AG04450 (cell line): Measurements from ENCODE around the gene HRNR. TPM values are rescaled to one million over a fixed set of nuclear protein-coding genes. Genes with fewer than 3 reads are reported as not detected.

Source experiments
- CTCF ChIA-PET: fragments of 300-600, 350-600 bp; formaldehyde crosslinking; extraction: SDS; loops from one replicate; lab custom pipeline; 2022; ENCODE audit warnings: antibody characterized with exemption, inconsistent platforms; lab: Charles Lee
- POLR2A ChIA-PET: fragments of 350-600 bp; formaldehyde crosslinking; extraction: SDS; loops from one replicate; lab custom pipeline; 2021; ENCODE audit warnings: antibody characterized with exemption, inconsistent platforms; lab: Yijun Ruan, JAX
- DNase-seq: peaks from one replicate; pipeline ENCODE4 v3.0.0-alpha.2; 2011; ENCODE audit warnings: low read depth, low spot score
- H3K27ac ChIP-seq: one replicate; pipeline ENCODE4 v1.5.1; 2012; ENCODE audit warnings: low read depth, low read length, control low read depth
- H3K27me3 ChIP-seq: one replicate; pipeline ENCODE4 v1.6.0; 2012; ENCODE audit warnings: low read length; ENCODE audit not compliant: control insufficient read depth, insufficient read depth
- H3K4me3 ChIP-seq: 2 replicates; pipeline ENCODE4 v1.5.1; 2011; ENCODE audit warnings: mild to moderate bottlenecking, low read depth, low read length, control low read depth
- H3K9me3 ChIP-seq: 2 replicates; pipeline ENCODE4 v1.5.1; 2012; ENCODE audit warnings: low read length; ENCODE audit not compliant: control insufficient read depth, insufficient read depth
- polyA plus RNA-seq: library from polyadenylated mRNA; depleted of rRNA; stranded (reverse); fragments of >200 nt; gene quantifications from 2 replicates; pipeline ENCODE4 v1.2.3, GENCODE V29; 2011
- TF ChIP-seq, protein P1 (sequence below): IDR thresholded peaks from 2 replicates; pipeline ENCODE4 v1.5.1; 2011; ENCODE audit warnings: low read depth, low read length, control low read depth, inconsistent platforms

The HRNR gene
- polyA plus RNA-seq, 1 experiment, result not detected

DNA sequence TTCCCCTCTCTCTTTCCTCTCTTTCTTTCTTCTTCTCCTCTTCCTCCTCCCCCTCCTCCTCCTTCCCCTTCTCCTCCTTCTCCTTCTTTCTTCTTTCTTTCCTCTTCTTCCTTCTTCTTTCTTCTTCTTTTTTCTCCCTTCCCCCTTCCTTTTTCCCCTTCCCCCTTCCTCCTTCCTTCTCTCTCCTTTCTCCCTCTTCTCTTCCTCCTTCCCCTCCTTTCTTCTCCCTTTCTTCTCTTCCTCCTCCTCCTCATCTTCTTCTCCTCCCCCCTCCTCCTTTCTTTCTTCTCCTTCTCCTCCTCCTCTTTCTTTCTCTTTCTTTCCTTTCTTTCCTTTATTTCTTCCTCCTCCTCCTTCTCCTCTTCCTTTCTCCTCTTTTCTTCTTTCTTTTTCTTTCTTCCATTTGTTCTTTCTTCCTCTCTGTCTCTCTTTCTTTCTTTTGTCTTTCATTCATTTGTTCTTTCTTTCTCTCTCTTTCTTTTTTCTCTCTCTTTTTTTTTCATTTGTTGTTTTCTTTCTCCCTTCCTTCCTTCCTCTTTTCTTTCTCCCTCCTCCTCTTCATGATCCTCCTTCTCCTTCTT, 26.5 kb downstream of the HRNR start:
- TF ChIP-seq, protein P1, sequence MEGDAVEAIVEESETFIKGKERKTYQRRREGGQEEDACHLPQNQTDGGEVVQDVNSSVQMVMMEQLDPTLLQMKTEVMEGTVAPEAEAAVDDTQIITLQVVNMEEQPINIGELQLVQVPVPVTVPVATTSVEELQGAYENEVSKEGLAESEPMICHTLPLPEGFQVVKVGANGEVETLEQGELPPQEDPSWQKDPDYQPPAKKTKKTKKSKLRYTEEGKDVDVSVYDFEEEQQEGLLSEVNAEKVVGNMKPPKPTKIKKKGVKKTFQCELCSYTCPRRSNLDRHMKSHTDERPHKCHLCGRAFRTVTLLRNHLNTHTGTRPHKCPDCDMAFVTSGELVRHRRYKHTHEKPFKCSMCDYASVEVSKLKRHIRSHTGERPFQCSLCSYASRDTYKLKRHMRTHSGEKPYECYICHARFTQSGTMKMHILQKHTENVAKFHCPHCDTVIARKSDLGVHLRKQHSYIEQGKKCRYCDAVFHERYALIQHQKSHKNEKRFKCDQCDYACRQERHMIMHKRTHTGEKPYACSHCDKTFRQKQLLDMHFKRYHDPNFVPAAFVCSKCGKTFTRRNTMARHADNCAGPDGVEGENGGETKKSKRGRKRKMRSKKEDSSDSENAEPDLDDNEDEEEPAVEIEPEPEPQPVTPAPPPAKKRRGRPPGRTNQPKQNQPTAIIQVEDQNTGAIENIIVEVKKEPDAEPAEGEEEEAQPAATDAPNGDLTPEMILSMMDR, result no peak
- no peaks in the 10 kb centered on the region for H3K27me3 ChIP-seq
- POLR2A ChIA-PET, result no interaction called here
- CTCF ChIA-PET, result interaction anchor here (2.1 kb wide), 1 partner anchor 11 kb away, joined by 7 read pairs; no protein-coding TSS in a partner anchor
- H3K27ac ChIP-seq, result no peak overlapping the region
- no peaks in the 10 kb centered on the region for H3K9me3 ChIP-seq
- DNase-seq, result no peak
- H3K4me3 ChIP-seq, result no peak overlapping the region

DNA sequence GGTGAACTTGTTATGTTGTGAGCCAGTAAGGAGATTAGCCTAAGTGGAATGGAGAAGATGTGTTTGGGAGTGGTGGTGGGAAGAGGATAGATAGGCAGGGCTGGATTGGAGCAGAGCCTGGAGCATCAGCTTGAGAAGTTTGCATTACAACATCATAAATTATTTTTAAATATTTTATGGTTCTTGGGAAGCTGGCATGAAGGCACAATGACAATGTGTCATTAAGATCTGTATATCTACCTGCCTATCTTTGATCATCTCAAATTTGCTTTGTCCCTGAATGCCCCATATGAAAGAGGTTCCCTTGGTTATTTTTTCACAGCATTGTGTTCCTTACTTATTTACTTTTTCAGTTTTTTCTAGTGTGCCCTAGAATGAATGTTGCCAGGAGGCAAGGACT, 32.3 kb downstream of the HRNR start:
- POLR2A ChIA-PET, result no interaction called here
- CTCF ChIA-PET, result interaction anchor here (2.0 kb wide), 1 partner anchor 267 kb away, joined by 6 read pairs; no protein-coding TSS in a partner anchor

DNA sequence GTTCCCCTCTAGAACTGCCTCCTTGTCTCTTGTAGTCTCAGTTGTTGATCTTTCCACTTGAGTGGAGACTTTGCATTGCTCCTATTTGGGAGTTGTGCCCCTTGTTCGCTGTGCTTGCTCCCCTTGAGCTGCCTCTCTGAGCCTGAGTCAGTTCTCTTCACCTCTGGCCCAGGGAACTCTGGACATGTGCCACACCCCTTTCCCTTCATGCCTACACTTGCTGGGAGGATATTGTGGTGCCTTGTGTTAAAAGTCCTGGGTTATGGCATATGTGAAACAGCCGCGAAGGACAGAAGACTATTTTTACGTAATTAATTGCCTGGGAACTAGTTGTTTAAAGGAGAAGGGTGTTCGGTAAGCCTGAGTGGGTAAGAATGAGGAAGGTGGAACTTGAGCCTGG, 32.7 kb downstream of the HRNR start:
- no peak overlapping the region for H3K4me3 ChIP-seq
- H3K27ac ChIP-seq, result no peak overlapping the region
- ChIA-PET POLR2A (no interaction called here), CTCF (interaction anchor here (0.9 to 2.0 kb wide), 2 partner anchors 49 to 267 kb away, joined by 3 to 6 read pairs; no protein-coding TSS in a partner anchor)
- H3K9me3 ChIP-seq, result peaks cover 9% of the 10 kb centered on the region; the same call in 1 of the 2 replicates
- TF ChIP-seq, protein P1, result no peak
- H3K27me3 ChIP-seq, result no peaks in the 10 kb centered on the region
- DNase-seq, result no peak

More for the DNA sequence above, 32.3 kb downstream of the HRNR start:
- TF ChIP-seq, protein P1, result no peak
- peaks cover 9% of the 10 kb centered on the region; the same call in 1 of the 2 replicates for H3K9me3 ChIP-seq
- no peak overlapping the region for H3K4me3 ChIP-seq
- H3K27me3 ChIP-seq, result no peaks in the 10 kb centered on the region
- H3K27ac ChIP-seq, result no peak overlapping the region
- no peak for DNase-seq

DNA sequence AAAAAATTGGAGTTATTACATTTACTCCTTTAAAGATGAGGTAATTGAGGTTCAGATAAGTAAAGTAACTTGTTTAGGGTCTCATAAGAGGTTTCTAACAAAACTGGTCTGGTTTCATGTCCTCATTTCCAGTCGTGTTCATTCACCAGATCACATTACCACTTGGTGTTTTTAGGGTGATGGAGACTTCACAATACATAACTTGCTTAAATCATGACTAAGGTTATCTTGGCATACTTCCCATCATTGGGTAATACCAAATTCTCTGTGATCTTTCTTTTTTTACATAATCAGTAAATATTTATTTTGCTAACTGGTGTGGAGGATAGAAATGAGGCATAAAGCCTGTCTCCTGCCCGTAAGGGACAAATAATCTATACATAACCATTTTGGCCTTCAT, 33.4 kb downstream of the HRNR start:
- no peak for DNase-seq
- TF ChIP-seq, protein P1, result no peak

More for the DNA sequence above, 33.4 kb downstream of the HRNR start:
- no peak overlapping the region for H3K27ac ChIP-seq
- H3K27me3 ChIP-seq, result no peaks in the 10 kb centered on the region
- H3K4me3 ChIP-seq, result no peak overlapping the region
- ChIA-PET CTCF (interaction anchor here (0.6 to 0.9 kb wide), 2 partner anchors 49 to 405 kb away, joined by 3 to 6 read pairs; no protein-coding TSS in a partner anchor), POLR2A (no interaction called here)
- peaks cover 9% of the 10 kb centered on the region; the same call in 1 of the 2 replicates for H3K9me3 ChIP-seq
